OCI-LY7 (cell line): ENCODE measurements around the gene AXIN1.

Experiments used
- EZH2phosphoT487 ChIP-seq: fragments of 200-600 bp; sonication (generic); IDR thresholded peaks from 2 replicates; pipeline ENCODE4 v1.6.1; 2018; ENCODE audit warnings: low read depth, borderline replicate concordance, mild to moderate bottlenecking, mixed run types, antibody characterized with exemption, low read length, moderate library complexity, mixed read lengths
- TF ChIP-seq, protein P1 (sequence below): fragments of 200-600 bp; sonication (generic); conservative IDR thresholded peaks from 2 replicates; pipeline ENCODE4 v1.5.1; 2014; ENCODE audit warnings: mild to moderate bottlenecking, antibody characterized with exemption, low read length, moderate library complexity, mixed read lengths

DNA sequence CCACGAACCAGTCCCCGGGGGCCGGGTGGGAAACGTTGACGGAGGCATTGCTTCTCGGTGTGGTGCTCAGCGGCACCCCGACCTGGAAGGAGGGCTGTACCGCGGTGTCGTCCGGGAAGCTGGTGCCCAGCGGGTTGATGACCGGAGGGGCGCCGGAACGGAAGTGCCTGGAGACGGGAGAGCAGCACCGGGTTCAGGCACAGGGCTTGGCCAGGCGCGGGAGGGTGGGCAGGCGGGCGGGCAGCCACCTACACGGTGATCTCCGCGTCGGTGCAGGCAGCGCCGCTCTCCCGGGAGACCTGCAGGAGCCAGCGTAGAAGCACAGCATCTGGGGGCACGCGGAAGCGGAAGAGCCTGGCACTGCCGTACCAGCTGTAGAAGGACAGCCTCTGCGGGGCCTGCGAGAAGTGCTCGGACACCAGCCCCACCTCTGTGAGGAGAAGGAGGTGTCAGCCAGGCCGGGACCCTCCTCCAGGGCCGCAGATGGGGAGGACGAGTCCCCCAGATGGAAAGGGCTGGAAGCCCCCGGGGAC, 25.0 kb upstream of the AXIN1 start:
- TF ChIP-seq, protein P1, sequence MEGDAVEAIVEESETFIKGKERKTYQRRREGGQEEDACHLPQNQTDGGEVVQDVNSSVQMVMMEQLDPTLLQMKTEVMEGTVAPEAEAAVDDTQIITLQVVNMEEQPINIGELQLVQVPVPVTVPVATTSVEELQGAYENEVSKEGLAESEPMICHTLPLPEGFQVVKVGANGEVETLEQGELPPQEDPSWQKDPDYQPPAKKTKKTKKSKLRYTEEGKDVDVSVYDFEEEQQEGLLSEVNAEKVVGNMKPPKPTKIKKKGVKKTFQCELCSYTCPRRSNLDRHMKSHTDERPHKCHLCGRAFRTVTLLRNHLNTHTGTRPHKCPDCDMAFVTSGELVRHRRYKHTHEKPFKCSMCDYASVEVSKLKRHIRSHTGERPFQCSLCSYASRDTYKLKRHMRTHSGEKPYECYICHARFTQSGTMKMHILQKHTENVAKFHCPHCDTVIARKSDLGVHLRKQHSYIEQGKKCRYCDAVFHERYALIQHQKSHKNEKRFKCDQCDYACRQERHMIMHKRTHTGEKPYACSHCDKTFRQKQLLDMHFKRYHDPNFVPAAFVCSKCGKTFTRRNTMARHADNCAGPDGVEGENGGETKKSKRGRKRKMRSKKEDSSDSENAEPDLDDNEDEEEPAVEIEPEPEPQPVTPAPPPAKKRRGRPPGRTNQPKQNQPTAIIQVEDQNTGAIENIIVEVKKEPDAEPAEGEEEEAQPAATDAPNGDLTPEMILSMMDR, result no peak
- TF ChIP-seq EZH2phosphoT487, result no peak
